GM18508 (cell line): ENCODE results near the gene SEMA5B.

Experiments used
- ATAC-seq: cut with Tn5 transposase; IDR thresholded peaks from one replicate; pipeline ENCODE4 v1.9.1; 2021; ENCODE audit warnings: moderate number of reproducible peaks; ENCODE audit not compliant: insufficient read depth, unreplicated experiment

SEMA5B gene

GRCh38 chr3:123028233-123028828 is 768 bp upstream of the SEMA5B start:
- no peak for ATAC-seq

GRCh38 chr3:123026565-123027291 is 835 bp downstream of the SEMA5B start:
- no peak for ATAC-seq

- ATAC-seq = no peak
Observed at GRCh38 chr3:123025642-123026521, 1.7 kb downstream of the SEMA5B start.

- ATAC-seq = no peak
Observed at GRCh38 chr3:123024056-123024455, 3.5 kb downstream of the SEMA5B start.

GRCh38 chr3:123021996-123022510 is 5.5 kb downstream of the SEMA5B start:
- ATAC-seq = no peak

GRCh38 chr3:123021388-123021787 is 6.2 kb downstream of the SEMA5B start:
- ATAC-seq = no peak

- ATAC-seq = no peak
Observed at GRCh38 chr3:123020709-123021108, 6.9 kb downstream of the SEMA5B start.

GRCh38 chr3:123019591-123019990 is 8.0 kb downstream of the SEMA5B start:
- ATAC-seq = no peak

GRCh38 chr3:123019161-123019560 is 8.4 kb downstream of the SEMA5B start:
- no peak for ATAC-seq

- no peak for ATAC-seq
Observed at GRCh38 chr3:123018683-123019082, 8.9 kb downstream of the SEMA5B start.

GRCh38 chr3:123015596-123015995 is 12.0 kb downstream of the SEMA5B start:
- ATAC-seq = no peak

- ATAC-seq = no peak
Observed at GRCh38 chr3:123013876-123014275, 13.7 kb downstream of the SEMA5B start.

GRCh38 chr3:123012652-123013051 is 14.9 kb downstream of the SEMA5B start:
- no peak for ATAC-seq

- no peak for ATAC-seq
Observed at GRCh38 chr3:123011447-123011846, 16.1 kb downstream of the SEMA5B start.

GRCh38 chr3:123008840-123009239 is 18.7 kb downstream of the SEMA5B start:
- no peak for ATAC-seq

GRCh38 chr3:123006609-123007008 is 21.0 kb downstream of the SEMA5B start:
- no peak for ATAC-seq

GRCh38 chr3:123005291-123005690 is 22.3 kb downstream of the SEMA5B start:
- ATAC-seq = no peak

GRCh38 chr3:123004201-123004918 is 23.2 kb downstream of the SEMA5B start:
- ATAC-seq = no peak

- ATAC-seq = no peak
Observed at GRCh38 chr3:123002749-123003497, 24.6 kb downstream of the SEMA5B start.
